ENCODE data around the gene GPR152.

GPR152 gene

GRCh38 chr11:67448220-67448609, 4.3 kb downstream of the GPR152 start:
- no peak for DNase-seq (ENCODE audit: low spot score)
- in situ Hi-C loops (cut with MboI; ENCODE audit: low sequenced_read_pairs, unreplicated experiment): no loop called here
- TF ChIP-seq, protein P1, sequence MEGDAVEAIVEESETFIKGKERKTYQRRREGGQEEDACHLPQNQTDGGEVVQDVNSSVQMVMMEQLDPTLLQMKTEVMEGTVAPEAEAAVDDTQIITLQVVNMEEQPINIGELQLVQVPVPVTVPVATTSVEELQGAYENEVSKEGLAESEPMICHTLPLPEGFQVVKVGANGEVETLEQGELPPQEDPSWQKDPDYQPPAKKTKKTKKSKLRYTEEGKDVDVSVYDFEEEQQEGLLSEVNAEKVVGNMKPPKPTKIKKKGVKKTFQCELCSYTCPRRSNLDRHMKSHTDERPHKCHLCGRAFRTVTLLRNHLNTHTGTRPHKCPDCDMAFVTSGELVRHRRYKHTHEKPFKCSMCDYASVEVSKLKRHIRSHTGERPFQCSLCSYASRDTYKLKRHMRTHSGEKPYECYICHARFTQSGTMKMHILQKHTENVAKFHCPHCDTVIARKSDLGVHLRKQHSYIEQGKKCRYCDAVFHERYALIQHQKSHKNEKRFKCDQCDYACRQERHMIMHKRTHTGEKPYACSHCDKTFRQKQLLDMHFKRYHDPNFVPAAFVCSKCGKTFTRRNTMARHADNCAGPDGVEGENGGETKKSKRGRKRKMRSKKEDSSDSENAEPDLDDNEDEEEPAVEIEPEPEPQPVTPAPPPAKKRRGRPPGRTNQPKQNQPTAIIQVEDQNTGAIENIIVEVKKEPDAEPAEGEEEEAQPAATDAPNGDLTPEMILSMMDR (IDR thresholded peaks at IDR 0.05; ENCODE audit: borderline replicate concordance, control extremely low read depth, extremely low read depth, insufficient read depth, missing control alignments): no peak

DNA sequence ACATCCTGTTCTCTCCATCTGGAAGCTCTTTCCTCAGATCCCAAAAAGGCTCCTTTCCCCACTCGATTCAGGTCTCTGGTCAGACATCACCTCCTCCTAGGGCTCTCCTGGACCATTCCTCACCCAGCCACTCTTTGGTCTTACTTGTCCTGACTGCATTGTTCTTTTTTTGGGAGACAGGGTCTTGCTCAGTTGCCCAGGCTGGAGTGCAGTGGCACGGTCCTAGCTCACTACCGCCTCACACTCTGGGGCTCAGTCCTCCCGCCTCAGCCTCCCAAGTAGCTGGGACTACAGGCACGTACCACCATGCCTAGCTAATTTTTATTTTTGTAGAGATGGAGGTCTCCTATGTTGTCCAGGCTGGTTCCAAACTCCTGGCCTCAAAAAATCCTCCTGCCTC, 7.0 kb downstream of the GPR152 start:
- TF ChIP-seq, protein P1 (IDR thresholded peaks at IDR 0.05; ENCODE audit: borderline replicate concordance, control extremely low read depth, extremely low read depth, insufficient read depth, missing control alignments): no peak
- in situ Hi-C loops (cut with MboI; ENCODE audit: low sequenced_read_pairs, unreplicated experiment): no loop called here

DNA sequence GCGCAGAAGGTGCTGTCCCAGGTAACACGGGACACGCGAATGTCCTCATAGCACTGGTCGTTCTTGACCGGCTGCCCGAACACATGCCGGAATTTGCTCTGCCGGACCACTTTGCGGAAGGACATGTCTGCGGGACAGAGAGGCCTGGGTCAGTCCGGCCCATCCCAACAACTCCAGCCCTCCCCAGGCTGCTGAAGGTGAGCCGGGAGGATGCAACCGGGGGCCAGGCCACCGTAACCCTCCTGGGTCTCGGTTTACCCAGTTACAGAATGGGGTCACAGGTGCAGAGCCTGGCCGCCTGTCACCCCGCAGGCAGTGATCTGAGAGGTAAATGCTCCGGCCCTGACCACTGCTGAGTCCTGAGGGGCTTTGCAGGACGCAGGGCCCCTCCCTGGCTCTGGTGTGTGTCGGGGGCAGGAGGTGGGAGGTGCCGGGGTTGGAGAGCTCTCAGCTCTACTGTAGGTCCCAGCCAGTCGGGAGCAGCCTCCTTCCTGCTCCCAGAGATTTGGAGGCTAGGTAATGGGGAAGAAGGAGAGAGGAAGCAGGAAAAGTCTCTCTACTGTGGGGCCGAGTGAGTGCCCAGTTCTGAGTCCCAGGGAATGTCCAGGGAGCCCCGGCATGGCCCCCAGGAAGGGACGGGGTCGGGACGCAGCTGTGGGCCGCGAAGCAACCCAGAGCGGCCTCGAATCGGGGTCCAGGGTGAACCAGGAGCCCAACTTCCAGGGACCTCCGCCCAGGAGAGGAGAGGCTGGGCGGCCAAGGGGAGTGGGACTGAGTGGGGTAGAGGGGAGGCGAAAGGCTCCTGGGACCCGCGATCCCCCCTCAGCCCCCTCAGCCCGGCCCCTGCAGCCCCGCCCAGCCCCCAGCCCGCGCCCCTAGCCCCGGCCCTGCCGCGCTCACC, 9.8 kb downstream of the GPR152 start:
- in situ Hi-C loops (cut with MboI; ENCODE audit: low sequenced_read_pairs, unreplicated experiment): no loop called here
- DNase-seq (ENCODE audit: low spot score): no peak
- TF ChIP-seq, protein P1 (IDR thresholded peaks at IDR 0.05; ENCODE audit: borderline replicate concordance, control extremely low read depth, extremely low read depth, insufficient read depth, missing control alignments): no peak

More for the DNA sequence above, 7.0 kb downstream of the GPR152 start:
- no peak for DNase-seq (ENCODE audit: low spot score)

DNA sequence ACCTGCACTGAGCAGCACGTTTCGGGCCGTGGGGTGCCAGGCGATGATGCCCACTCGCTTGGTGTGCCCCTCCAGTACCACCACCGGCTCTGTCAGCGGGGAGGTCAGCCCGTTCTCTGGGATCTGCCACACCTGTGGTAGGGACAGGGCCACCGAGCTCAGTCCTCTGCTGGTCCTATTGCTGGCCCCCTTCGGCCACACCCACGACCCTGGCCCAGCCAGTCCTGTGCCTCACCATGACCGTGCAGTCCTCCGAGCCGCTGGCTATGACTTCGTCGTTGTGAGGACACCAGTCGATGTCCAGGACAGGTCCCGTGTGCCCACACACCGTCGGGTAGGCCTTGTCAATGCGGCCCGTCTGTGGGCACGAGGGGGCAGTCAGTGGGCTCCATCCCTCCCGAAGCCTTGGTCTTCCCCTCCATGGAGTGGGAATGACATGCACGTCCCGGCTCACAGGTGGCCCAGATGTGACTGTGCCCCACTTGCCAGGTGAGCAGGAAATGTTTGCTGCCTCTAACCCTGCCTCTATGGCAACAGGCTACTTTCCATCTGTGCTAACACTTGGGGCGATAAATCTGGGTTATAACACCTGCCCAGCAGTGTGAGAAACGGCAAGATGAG, 10.7 kb downstream of the GPR152 start:
- in situ Hi-C loops (cut with MboI; ENCODE audit: low sequenced_read_pairs, unreplicated experiment): no loop called here
- TF ChIP-seq, protein P1 (IDR thresholded peaks at IDR 0.05; ENCODE audit: borderline replicate concordance, control extremely low read depth, extremely low read depth, insufficient read depth, missing control alignments): no peak
- DNase-seq (ENCODE audit: low spot score): no peak

- in situ Hi-C loops (cut with MboI; ENCODE audit: low sequenced_read_pairs, unreplicated experiment): no loop called here
- TF ChIP-seq, protein P1 (IDR thresholded peaks at IDR 0.05; ENCODE audit: borderline replicate concordance, control extremely low read depth, extremely low read depth, insufficient read depth, missing control alignments): no peak
- no peak for DNase-seq (ENCODE audit: low spot score)
Observed at GRCh38 chr11:67441098-67441563, 11.4 kb downstream of the GPR152 start.

- TF ChIP-seq, protein P1 (IDR thresholded peaks at IDR 0.05; ENCODE audit: borderline replicate concordance, control extremely low read depth, extremely low read depth, insufficient read depth, missing control alignments): no peak
- in situ Hi-C loops (cut with MboI; ENCODE audit: low sequenced_read_pairs, unreplicated experiment): no loop called here
- DNase-seq (ENCODE audit: low spot score): no peak
Observed at GRCh38 chr11:67440229-67441097, 12.1 kb downstream of the GPR152 start.
